ENCODE measurements around the gene G3BP1. TPM values are rescaled to one million over a fixed set of nuclear protein-coding genes. Genes with fewer than 3 reads are reported as not detected.

G3BP1 gene
- total and polyA plus RNA-seq, 9 of the 15 experiments (the other 6 are each of a cell fraction or from before 2014, with no cell fraction given) = 54.7 to 264 (median 105) TPM

- TF ChIP-seq, protein P1, sequence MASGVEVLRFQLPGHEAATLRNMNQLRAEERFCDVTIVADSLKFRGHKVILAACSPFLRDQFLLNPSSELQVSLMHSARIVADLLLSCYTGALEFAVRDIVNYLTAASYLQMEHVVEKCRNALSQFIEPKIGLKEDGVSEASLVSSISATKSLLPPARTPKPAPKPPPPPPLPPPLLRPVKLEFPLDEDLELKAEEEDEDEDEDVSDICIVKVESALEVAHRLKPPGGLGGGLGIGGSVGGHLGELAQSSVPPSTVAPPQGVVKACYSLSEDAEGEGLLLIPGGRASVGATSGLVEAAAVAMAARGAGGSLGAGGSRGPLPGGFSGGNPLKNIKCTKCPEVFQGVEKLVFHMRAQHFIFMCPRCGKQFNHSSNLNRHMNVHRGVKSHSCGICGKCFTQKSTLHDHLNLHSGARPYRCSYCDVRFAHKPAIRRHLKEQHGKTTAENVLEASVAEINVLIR (CRISPR knock-in tag; IDR thresholded peaks at IDR 0.05) = peak; percentile 59; the same call in 1 of the 2 replicates
- no peak for TF ChIP-seq CCAR2 (IDR thresholded peaks at IDR 0.05; ENCODE audit: low read depth, low read length)
- no peak for TF ChIP-seq LEF1 (IDR thresholded peaks at IDR 0.05)
- peak; percentile 64; the same call in 1 of the 2 replicates for TF ChIP-seq SMARCA4 (IDR thresholded peaks at IDR 0.05)
- 0 out of 2 replicates have a peak, but pooled peaks have one; percentile 14 for TF ChIP-seq ZNF766 (CRISPR knock-in tag; conservative IDR thresholded peaks at IDR 0.05)
- TF ChIP-seq SRSF3 (IDR thresholded peaks at IDR 0.05; ENCODE audit: insufficient read depth, low read length) = no peak
- peak; percentile 93 for TF ChIP-seq ZFX (CRISPR knock-in tag; IDR thresholded peaks at IDR 0.05)
- peak; percentile 92 for TF ChIP-seq ELF4 (CRISPR knock-in tag; IDR thresholded peaks at IDR 0.05)
- TF ChIP-seq ZNF133 (CRISPR knock-in tag; IDR thresholded peaks at IDR 0.05) = no peak
- TF ChIP-seq, protein P2, sequence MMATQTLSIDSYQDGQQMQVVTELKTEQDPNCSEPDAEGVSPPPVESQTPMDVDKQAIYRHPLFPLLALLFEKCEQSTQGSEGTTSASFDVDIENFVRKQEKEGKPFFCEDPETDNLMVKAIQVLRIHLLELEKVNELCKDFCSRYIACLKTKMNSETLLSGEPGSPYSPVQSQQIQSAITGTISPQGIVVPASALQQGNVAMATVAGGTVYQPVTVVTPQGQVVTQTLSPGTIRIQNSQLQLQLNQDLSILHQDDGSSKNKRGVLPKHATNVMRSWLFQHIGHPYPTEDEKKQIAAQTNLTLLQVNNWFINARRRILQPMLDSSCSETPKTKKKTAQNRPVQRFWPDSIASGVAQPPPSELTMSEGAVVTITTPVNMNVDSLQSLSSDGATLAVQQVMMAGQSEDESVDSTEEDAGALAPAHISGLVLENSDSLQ (IDR thresholded peaks at IDR 0.05) = peak; percentile 100
- no peak for TF ChIP-seq ZNF699 (CRISPR knock-in tag; IDR thresholded peaks at IDR 0.05; ENCODE audit: insufficient replicate concordance)
- peak; percentile 78; the same call in 1 of the 2 replicates for TF ChIP-seq THRB (CRISPR knock-in tag; conservative IDR thresholded peaks at IDR 0.05)
- TF ChIP-seq HDAC1 (IDR thresholded peaks at IDR 0.05) = peak in 1 of 2 experiments; percentile 91; a peak in 2 of 4 replicates
- TF ChIP-seq NONO (IDR thresholded peaks at IDR 0.05; ENCODE audit: low read depth in 2 of 2, low read length in 1 of 2) = no peak
- TF ChIP-seq, protein P3, sequence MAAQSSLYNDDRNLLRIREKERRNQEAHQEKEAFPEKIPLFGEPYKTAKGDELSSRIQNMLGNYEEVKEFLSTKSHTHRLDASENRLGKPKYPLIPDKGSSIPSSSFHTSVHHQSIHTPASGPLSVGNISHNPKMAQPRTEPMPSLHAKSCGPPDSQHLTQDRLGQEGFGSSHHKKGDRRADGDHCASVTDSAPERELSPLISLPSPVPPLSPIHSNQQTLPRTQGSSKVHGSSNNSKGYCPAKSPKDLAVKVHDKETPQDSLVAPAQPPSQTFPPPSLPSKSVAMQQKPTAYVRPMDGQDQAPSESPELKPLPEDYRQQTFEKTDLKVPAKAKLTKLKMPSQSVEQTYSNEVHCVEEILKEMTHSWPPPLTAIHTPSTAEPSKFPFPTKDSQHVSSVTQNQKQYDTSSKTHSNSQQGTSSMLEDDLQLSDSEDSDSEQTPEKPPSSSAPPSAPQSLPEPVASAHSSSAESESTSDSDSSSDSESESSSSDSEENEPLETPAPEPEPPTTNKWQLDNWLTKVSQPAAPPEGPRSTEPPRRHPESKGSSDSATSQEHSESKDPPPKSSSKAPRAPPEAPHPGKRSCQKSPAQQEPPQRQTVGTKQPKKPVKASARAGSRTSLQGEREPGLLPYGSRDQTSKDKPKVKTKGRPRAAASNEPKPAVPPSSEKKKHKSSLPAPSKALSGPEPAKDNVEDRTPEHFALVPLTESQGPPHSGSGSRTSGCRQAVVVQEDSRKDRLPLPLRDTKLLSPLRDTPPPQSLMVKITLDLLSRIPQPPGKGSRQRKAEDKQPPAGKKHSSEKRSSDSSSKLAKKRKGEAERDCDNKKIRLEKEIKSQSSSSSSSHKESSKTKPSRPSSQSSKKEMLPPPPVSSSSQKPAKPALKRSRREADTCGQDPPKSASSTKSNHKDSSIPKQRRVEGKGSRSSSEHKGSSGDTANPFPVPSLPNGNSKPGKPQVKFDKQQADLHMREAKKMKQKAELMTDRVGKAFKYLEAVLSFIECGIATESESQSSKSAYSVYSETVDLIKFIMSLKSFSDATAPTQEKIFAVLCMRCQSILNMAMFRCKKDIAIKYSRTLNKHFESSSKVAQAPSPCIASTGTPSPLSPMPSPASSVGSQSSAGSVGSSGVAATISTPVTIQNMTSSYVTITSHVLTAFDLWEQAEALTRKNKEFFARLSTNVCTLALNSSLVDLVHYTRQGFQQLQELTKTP (IDR thresholded peaks at IDR 0.05; ENCODE audit: low read depth in 1 of 2, partially characterized antibody in 2 of 2) = peak in 1 of 2 experiments; percentile 13
- TF ChIP-seq PRPF4 (IDR thresholded peaks at IDR 0.05; ENCODE audit: insufficient read depth, low read depth, low read length, poor library complexity, severe bottlenecking) = no peak
- TF ChIP-seq FOXJ2 (tag; IDR thresholded peaks at IDR 0.05) = peak; percentile 68; the same call in 1 of the 2 replicates
- TF ChIP-seq NFIX (CRISPR knock-in tag; IDR thresholded peaks at IDR 0.05; ENCODE audit: low read depth) = no peak
- no peak for TF ChIP-seq CCNT2 (IDR thresholded peaks at IDR 0.05; ENCODE audit: borderline replicate concordance, extremely low read depth, insufficient read length, low read depth, low read length)
- peak; percentile 98 for TF ChIP-seq RBM25 (IDR thresholded peaks at IDR 0.05; ENCODE audit: low read depth, low read length, severe bottlenecking)
Measured at GRCh38 chr5:151771259-151772028, at the start of gene G3BP1 (continued).

Data from K562 (cell line).